H1 (cell line): ENCODE measurements around the gene ANGPTL8.
A peak's percentile ranks its signal among the peaks of the same experiment; 100 is the strongest.

Source experiments
- EP300 ChIP-seq, 2 experiments: IDR thresholded peaks; 1 replicate in 1 of 2; 2 replicates in 1 of 2; pipeline ENCODE4 v1.6.1; 2011 to 2012; ENCODE audit warnings: low read depth in 2 of 2, low read length in 2 of 2, mild to moderate bottlenecking in 2 of 2, borderline replicate concordance in 1 of 2, inconsistent platforms in 1 of 2, moderate library complexity in 1 of 2
- EZH2 ChIP-seq: fragments of 200-600 bp; sonication (generic); IDR thresholded peaks from 2 replicates; pipeline ENCODE4 v1.7.1; 2012; ENCODE audit warnings: low read depth, mild to moderate bottlenecking, moderate library complexity, low read length, inconsistent platforms; ENCODE audit not compliant: severe bottlenecking
- HDAC6 ChIP-seq: IDR thresholded peaks from one replicate; pipeline ENCODE4 v1.7.1; 2012; ENCODE audit warnings: low read depth, mild to moderate bottlenecking, inconsistent platforms, low read length, moderate library complexity
- JUN ChIP-seq: IDR thresholded peaks from 2 replicates; pipeline ENCODE4 v1.6.1; 2011; ENCODE audit warnings: low read depth, mild to moderate bottlenecking, improper control_type of control experiment, low read length
- MAX ChIP-seq: IDR thresholded peaks from 2 replicates; pipeline ENCODE4 v1.6.1; 2012; ENCODE audit warnings: inconsistent platforms
- POLR2AphosphoS5 ChIP-seq: IDR thresholded peaks from 2 replicates; pipeline ENCODE4 v1.6.1; 2011; ENCODE audit warnings: low read depth, low read length
- ZNF274 ChIP-seq: IDR thresholded peaks from 2 replicates; pipeline ENCODE4 v1.7.0; 2012; ENCODE audit warnings: low read length, borderline replicate concordance; ENCODE audit errors: extremely low read depth
- TF ChIP-seq, protein P1 (sequence below), 3 experiments: IDR thresholded peaks; 1 replicate in 2 of 3; 2 replicates in 1 of 3; pipeline versions ENCODE4 v1.5.1 to v1.6.1; 2011; ENCODE audit warnings: low read length in 3 of 3, mild to moderate bottlenecking in 3 of 3, inconsistent platforms in 2 of 3, low read depth in 1 of 3, moderate library complexity in 1 of 3; ENCODE audit not compliant: insufficient read depth in 1 of 3; ENCODE audit errors: control extremely low read depth in 1 of 3

DNA sequence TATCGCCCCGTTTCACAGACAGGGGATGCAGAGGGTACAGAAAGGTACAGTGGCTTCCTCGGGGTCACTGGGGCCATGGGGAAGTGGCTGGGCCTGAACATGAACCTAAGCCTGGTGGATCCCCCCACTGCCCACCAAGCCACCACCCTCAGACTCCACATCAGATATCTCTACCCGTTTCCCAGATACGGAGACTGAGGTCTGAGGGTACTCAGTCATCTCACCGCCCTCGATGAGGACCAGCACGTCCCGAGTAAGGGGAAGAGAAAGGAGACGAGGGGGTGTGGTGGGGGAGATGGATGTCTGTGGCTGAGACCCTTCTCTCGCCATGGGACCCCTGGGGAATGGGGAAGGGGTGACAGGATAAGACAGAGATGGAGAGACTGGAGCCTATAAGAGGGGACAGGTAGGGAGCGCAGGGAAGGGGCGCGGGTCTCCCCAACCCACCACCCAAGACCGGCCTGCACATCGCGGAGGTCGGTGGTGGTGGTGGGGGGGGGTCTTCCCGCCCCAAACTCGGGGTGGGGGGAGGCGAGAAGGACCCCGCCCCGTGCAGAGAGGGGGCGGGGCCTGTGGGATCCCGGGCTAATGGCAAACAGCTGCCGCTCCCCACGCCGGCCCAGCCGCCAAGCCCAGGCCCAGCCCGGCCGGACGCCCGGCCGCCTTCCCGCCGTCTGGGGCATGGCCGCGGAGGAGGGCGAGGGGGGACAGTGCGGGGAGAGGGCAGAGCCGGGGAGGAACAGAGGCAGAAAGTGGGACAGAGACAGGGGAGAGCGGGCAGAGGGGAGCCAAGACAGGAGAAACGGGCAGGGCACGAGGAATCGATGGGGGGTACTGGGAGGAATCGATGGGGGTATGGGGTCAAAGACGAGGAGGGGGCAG, 42.8 kb upstream of the ANGPTL8 start:
- TF ChIP-seq JUN (no peak), POLR2AphosphoS5 (no peak), HDAC6 (no peak), ZNF274 (no peak), EZH2 (no peak), MAX (0 out of 2 replicates have a peak, but pooled peaks have one; percentile 22), EP300 (IDR thresholded peaks at IDR 0.05; ENCODE audit: borderline replicate concordance in 1 of 2, low read depth in 2 of 2, low read length in 2 of 2) (no peak)
- TF ChIP-seq, protein P1, sequence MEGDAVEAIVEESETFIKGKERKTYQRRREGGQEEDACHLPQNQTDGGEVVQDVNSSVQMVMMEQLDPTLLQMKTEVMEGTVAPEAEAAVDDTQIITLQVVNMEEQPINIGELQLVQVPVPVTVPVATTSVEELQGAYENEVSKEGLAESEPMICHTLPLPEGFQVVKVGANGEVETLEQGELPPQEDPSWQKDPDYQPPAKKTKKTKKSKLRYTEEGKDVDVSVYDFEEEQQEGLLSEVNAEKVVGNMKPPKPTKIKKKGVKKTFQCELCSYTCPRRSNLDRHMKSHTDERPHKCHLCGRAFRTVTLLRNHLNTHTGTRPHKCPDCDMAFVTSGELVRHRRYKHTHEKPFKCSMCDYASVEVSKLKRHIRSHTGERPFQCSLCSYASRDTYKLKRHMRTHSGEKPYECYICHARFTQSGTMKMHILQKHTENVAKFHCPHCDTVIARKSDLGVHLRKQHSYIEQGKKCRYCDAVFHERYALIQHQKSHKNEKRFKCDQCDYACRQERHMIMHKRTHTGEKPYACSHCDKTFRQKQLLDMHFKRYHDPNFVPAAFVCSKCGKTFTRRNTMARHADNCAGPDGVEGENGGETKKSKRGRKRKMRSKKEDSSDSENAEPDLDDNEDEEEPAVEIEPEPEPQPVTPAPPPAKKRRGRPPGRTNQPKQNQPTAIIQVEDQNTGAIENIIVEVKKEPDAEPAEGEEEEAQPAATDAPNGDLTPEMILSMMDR (IDR thresholded peaks at IDR 0.05; ENCODE audit: control extremely low read depth in 1 of 3, insufficient read depth in 1 of 3, low read depth in 1 of 3, low read length in 3 of 3) = no peak
